ENCODE data around the gene PODXL2.

Gene PODXL2

GRCh38 chr3:127706785-127707351 is 77.9 kb downstream of the PODXL2 start:
- FAIRE-seq (no peak), DNase-seq (ENCODE audit: insufficient read length, low spot score) (no peak)
- TF ChIP-seq CTCF (IDR thresholded peaks at IDR 0.05; ENCODE audit: insufficient read depth, missing control alignments), result no peak

- FAIRE-seq (no peak), DNase-seq (ENCODE audit: insufficient read length, low spot score) (no peak)
- TF ChIP-seq CTCF (IDR thresholded peaks at IDR 0.05; ENCODE audit: insufficient read depth, missing control alignments), result no peak
These were observed 78.9 kb downstream of the PODXL2 start for GRCh38 chr3:127707851-127708411.

GRCh38 chr3:127708837-127709236 is 79.9 kb downstream of the PODXL2 start:
- FAIRE-seq (no peak), DNase-seq (ENCODE audit: insufficient read length, low spot score) (no peak)
- no peak for TF ChIP-seq CTCF (IDR thresholded peaks at IDR 0.05; ENCODE audit: insufficient read depth, missing control alignments)

GRCh38 chr3:127709320-127710060 is 80.5 kb downstream of the PODXL2 start:
- no peak for DNase-seq (ENCODE audit: insufficient read length, low spot score)
- TF ChIP-seq CTCF (IDR thresholded peaks at IDR 0.05; ENCODE audit: insufficient read depth, missing control alignments), result no peak
- FAIRE-seq, result no peak

GRCh38 chr3:127710155-127710941 is 81.4 kb downstream of the PODXL2 start:
- no peak for TF ChIP-seq CTCF (IDR thresholded peaks at IDR 0.05; ENCODE audit: insufficient read depth, missing control alignments)
- FAIRE-seq, result no peak
- DNase-seq (ENCODE audit: insufficient read length, low spot score), result no peak

- DNase-seq (ENCODE audit: insufficient read length, low spot score) (no peak), FAIRE-seq (no peak)
- TF ChIP-seq CTCF (IDR thresholded peaks at IDR 0.05; ENCODE audit: insufficient read depth, missing control alignments), result no peak
These were observed 82.2 kb downstream of the PODXL2 start for GRCh38 chr3:127711021-127711695.

Data from D721Med (cell line).